ENCODE results near the gene GPR156. TPM values are rescaled to one million over a fixed set of nuclear protein-coding genes. Genes with fewer than 3 reads are reported as not detected.

The GPR156 gene
- total RNA-seq, 1 donor from 2014 or later, result 1.5 TPM

DNA sequence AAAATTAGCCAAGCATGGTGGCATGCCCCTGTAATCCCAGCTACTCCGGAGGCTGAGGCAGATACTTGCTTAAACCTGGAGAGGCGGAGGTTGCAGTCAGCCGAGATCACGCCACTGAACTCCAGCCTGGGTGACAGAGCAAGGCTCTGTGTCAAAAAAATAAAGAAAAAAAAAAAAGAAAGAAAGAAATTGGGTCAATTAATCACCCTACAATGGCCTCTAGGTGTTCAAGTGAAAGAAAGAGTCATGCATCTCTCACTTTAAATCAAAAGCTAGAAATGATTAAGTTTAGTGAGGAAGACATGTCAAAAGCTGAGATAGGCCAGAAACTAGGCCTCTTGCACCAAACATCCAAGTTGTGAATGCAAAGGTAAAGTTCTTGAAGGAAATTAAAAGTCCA, 145.9 kb downstream of the GPR156 start:
- no peak for DNase-seq (ENCODE audit: extremely low spot score, unreplicated experiment)
- H3K27ac Mint-ChIP-seq, result no peak overlapping the region
- H3K27me3 Mint-ChIP-seq, result no peaks in the 10 kb centered on the region
- TF ChIP-seq, protein P1, sequence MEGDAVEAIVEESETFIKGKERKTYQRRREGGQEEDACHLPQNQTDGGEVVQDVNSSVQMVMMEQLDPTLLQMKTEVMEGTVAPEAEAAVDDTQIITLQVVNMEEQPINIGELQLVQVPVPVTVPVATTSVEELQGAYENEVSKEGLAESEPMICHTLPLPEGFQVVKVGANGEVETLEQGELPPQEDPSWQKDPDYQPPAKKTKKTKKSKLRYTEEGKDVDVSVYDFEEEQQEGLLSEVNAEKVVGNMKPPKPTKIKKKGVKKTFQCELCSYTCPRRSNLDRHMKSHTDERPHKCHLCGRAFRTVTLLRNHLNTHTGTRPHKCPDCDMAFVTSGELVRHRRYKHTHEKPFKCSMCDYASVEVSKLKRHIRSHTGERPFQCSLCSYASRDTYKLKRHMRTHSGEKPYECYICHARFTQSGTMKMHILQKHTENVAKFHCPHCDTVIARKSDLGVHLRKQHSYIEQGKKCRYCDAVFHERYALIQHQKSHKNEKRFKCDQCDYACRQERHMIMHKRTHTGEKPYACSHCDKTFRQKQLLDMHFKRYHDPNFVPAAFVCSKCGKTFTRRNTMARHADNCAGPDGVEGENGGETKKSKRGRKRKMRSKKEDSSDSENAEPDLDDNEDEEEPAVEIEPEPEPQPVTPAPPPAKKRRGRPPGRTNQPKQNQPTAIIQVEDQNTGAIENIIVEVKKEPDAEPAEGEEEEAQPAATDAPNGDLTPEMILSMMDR (conservative IDR thresholded peaks at IDR 0.05), result no peak
- peaks cover 5% of the 10 kb centered on the region for H3K9me3 Mint-ChIP-seq
- H3K4me1 Mint-ChIP-seq (ENCODE audit: unreplicated experiment), result peaks cover 2% of the 10 kb centered on the region
- H3K4me3 Mint-ChIP-seq, result no peak overlapping the region
- H3K36me3 Mint-ChIP-seq, result no peaks in the 10 kb centered on the region

DNA sequence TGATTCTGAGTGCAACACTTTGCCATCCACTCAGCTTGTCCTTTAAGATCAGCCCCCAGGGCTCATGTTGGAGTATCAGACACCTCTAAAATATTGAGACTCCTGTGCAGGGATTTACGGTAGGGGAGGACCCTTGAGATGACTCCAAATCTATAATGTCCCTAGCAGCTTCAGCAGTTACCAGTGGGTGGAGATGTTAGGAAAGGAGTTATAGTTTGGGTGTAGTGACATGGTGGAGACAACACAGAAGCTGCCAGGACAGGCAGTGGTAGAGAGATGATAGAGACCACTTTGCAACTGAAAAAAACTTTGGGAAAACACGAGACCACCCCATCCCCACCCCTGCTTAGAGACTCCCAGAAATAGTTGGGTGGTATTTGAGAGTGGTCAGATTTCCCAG, 147.5 kb downstream of the GPR156 start:
- TF ChIP-seq, protein P1 (conservative IDR thresholded peaks at IDR 0.05), result no peak
- H3K9me3 Mint-ChIP-seq, result peaks cover 4% of the 10 kb centered on the region
- no peaks in the 10 kb centered on the region for H3K36me3 Mint-ChIP-seq
- H3K4me1 Mint-ChIP-seq (ENCODE audit: unreplicated experiment), result no peaks in the 10 kb centered on the region
- no peak overlapping the region for H3K27ac Mint-ChIP-seq
- no peaks in the 10 kb centered on the region for H3K27me3 Mint-ChIP-seq
- no peak overlapping the region for H3K4me3 Mint-ChIP-seq
- no peak for DNase-seq (ENCODE audit: extremely low spot score, unreplicated experiment)

GRCh38 chr3:120130656-120131055, 154.4 kb downstream of the GPR156 start:
- TF ChIP-seq, protein P1 (conservative IDR thresholded peaks at IDR 0.05), result no peak
- H3K27me3 Mint-ChIP-seq, result no peaks in the 10 kb centered on the region
- DNase-seq (ENCODE audit: extremely low spot score, unreplicated experiment), result no peak
- H3K9me3 Mint-ChIP-seq, result no peaks in the 10 kb centered on the region
- H3K4me3 Mint-ChIP-seq, result no peak overlapping the region
- no peaks in the 10 kb centered on the region for H3K4me1 Mint-ChIP-seq (ENCODE audit: unreplicated experiment)
- no peak overlapping the region for H3K27ac Mint-ChIP-seq
- H3K36me3 Mint-ChIP-seq, result no peaks in the 10 kb centered on the region

- H3K4me3 Mint-ChIP-seq, result no peak overlapping the region
- H3K36me3 Mint-ChIP-seq, result no peaks in the 10 kb centered on the region
- TF ChIP-seq, protein P1 (conservative IDR thresholded peaks at IDR 0.05), result no peak
- H3K9me3 Mint-ChIP-seq, result no peaks in the 10 kb centered on the region
- H3K27me3 Mint-ChIP-seq, result no peaks in the 10 kb centered on the region
- H3K27ac Mint-ChIP-seq, result no peak overlapping the region
- no peak for DNase-seq (ENCODE audit: extremely low spot score, unreplicated experiment)
- no peaks in the 10 kb centered on the region for H3K4me1 Mint-ChIP-seq (ENCODE audit: unreplicated experiment)
Measured at GRCh38 chr3:120129718-120130513, 155.1 kb downstream of the GPR156 start.

DNA sequence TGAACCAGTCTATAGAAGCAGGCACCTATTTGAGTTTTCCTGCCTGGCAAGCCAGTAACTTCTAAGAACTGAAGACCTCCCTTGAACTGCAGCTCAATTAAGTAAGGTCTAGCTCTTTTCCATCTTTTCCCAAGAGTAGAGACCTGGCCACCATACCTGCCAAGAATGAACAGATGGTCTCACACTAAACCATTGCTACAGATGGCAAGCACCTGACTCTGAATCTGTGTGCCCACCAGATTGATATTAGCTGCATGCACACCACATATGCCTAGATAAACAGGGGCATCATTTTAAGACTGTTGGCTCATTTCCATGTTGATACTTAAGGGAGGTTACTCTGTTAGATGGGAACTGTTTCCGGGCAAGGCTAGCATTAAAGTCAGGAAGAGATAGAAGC, 156.0 kb downstream of the GPR156 start:
- Mint-ChIP-seq H3K9me3 (no peaks in the 10 kb centered on the region), H3K27ac (no peak overlapping the region), H3K4me3 (no peak overlapping the region), H3K36me3 (no peaks in the 10 kb centered on the region), H3K4me1 (ENCODE audit: unreplicated experiment) (no peaks in the 10 kb centered on the region), H3K27me3 (no peaks in the 10 kb centered on the region)
- TF ChIP-seq, protein P1 (conservative IDR thresholded peaks at IDR 0.05), result no peak
- no peak for DNase-seq (ENCODE audit: extremely low spot score, unreplicated experiment)

Data from type B pancreatic cell (in vitro differentiated cells).